HG02759 (cell line): ENCODE results near the gene VOPP1.

Experiments
- ATAC-seq: cut with Tn5 transposase; IDR thresholded peaks from one replicate; pipeline ENCODE4 v1.9.1; 2021; ENCODE audit warnings: mild to moderate bottlenecking, moderate library complexity; ENCODE audit not compliant: unreplicated experiment

Gene VOPP1

DNA sequence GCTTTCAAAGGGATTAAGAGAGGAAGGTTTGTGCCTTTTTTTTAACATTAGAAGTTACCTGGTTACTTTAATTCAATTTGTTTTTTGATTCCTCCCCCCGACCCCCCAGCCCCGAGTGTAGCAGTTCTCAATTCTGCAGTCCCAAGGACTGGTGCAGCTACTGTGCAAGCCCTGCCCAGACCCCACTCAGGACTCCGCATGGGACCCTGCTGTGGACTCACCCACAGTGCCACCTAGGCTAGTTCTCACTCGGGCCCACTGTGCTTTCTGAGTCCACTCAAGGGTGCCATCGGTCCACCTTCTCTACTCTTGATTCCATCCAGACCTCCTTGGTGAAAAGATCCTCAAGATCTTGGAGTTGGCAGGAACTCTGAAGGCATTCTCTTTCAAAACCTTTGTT, 77.4 kb downstream of the VOPP1 start:
- ATAC-seq = no peak

DNA sequence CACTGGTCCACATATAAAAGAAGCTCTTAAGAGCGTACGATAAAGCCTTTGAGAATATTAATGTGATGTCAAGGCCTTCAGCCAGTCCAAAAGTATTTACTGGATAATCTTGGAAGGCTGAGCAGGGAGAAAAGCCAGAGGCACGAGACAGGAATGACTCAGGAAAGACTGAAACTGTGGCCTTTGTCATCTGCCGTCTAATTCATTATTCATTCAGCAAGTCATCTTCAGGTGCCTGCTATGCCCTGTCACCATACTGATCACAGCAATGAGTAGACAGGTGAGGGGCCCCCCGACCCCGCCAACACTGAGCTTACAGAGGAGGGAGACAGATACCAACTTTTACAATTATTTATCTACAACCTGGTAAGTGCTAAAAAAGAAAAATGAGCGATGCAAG, 78.9 kb downstream of the VOPP1 start:
- ATAC-seq = no peak

DNA sequence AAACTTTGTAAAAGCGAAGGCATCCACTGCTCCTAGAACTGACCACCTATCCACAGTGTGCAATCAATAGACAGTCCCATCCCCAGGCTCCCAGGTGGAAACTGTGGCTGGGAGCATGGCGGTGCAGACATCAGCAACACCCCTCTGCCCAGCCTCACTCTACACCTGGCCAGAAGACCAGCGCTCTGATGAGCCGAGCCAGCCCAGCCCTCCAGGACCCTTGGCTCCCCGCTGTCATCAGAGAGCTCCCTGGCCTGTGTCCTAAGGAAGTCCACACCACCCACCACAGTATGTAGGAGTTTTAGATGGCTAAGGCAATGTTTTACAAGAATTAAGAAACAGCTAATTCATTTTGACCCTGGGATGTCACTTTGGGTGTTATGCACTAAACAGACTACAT, 81.0 kb downstream of the VOPP1 start:
- no peak for ATAC-seq

DNA sequence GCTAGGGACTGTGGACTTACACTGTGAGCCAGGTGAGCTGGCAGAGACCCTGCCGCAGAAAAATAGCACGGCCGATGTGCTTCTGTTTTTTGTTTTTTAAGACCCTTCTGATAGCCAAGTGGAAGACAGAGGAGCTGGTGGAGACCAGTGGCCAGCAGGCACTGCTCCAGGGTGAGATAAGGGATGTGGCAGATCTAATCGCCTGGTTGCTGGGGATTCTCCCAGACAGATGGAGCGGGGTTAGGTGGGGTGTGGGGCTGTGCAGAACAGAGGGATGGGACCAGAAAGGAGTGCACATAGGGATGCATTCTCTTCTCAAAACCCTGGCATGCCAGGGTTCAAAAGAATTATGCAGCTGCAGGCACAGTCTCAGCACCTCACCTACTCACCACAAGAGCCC, 82.2 kb downstream of the VOPP1 start:
- ATAC-seq = no peak

DNA sequence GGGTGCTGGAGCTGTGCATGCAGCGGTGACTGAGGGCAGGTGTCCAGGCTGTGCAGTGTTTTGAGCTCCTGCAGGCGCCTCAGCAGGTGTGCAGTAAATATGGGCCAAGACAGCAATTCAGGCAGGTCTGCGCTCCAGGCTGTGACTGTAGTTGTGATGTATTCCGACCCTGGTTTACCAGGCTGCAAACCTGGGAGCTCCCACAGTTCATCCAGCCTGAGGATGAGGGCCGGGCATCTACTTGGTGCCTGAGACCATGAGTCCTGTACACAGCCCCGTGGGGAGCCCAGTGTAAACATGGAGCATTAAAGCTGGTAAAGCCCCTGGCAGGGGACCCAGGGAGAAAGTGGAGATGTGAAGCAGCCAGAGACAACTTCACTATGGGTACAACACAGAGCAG, 82.8 kb downstream of the VOPP1 start:
- ATAC-seq = no peak

DNA sequence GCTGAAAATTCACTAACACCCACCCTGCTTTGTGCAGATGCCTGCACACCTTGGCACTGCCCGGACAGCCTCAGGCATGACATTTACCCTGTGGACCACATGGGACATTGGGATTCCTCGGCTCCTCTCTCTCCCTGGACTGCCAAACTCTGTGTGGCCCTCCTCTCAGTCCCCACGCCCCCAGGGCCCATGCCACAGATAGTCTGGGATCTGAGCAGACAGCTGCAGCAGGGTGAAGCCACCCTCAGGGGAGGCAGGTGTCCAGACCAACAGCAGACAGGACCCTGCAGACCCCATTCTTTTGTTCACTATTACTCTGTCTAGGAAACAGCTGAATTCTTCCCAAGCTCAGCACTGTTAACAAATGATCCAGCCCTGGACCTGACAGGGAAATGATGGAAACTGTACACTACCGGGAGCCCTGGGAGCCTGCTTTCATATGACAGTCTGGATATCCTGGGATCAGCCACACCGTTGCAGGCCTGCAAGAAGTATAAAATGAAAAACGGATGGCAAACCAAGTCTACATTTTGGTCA, 83.4 kb downstream of the VOPP1 start:
- ATAC-seq = no peak

DNA sequence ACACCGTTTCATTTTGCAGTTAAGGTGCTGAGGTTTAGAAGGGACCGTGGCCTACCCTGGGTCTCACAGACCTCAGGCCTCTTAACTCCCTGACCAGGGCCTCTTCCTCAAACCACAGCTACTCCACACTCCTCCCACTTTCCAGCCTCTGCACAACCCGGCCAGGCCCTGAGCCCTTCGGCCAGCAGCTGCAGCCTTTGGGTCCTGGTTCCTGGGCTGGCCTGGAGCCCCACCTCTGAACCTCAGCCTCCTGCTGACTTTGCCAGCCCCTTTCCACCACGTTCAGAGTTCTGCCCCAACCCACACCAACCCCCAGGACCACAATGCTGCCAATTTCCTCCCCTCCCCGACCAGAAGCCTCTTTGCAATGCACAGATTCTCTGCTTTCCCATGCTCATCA, 84.1 kb downstream of the VOPP1 start:
- no peak for ATAC-seq

DNA sequence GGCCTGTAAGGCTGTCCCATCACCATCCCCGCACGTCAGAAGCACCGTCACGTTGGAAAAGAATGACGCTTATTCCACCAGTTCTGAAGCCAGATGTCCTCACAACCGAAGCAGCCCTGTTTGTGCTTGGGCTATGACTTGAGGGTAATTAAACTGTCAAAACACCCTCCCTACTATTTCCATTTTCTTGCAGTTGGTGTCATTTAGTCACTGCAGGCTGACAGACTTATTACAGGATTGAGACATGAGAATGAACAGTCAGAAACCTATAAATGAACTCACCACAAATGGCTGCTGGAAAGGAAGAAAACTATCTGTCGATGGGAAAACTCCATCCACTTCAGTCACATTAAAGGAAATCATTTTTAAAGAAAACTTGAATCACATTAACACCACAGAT, 85.3 kb downstream of the VOPP1 start:
- ATAC-seq = no peak

DNA sequence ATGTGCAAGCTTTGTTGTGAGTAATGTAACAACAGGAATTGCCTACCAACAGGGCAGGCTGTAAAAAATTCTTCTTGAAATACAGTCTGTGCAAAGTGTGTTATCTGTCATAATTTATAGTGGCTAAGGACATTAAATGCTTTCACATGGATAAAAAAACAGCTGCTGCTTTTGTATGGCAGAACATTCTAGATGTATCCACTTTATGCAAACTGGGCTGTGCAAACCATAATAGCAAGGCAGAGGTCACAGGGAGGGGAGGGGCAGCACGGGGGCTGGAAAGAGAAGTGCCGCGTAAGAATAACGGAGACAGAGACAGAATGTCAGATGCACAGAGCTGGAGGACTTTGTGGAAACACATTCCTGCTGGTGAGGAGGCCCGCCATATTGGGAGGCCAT, 86.1 kb downstream of the VOPP1 start:
- ATAC-seq = no peak

DNA sequence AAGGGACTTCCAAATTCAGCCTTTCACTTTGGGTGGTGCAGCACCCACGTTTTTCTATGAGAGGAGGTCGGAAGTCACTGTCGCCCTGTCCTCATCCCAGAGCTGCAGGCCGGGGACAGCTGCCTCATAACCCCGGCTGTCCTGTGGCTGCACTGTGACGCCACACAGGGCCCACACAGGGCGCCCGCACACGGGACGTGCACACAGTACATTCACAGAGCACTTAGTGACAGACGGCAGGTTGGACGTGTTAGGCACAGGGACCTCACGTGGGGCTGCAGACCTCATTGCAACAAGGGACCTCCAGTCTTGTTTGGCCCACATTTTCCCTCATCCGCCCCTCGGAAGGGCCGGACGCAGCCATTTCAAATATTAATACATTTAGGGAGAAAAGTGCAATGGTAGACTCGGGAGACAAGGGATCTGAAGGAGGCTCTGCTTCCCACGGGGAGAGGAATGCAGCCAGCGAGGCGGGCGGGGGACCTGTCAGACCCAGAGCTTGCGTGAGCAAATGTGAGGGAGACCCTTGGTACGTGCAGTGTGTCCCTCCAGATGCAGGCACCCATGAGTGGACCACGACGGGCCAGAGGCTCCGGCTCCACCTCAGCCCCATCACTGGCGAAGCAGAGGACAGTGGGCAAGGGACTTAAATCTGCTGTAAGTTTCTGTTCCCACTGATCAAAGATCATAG, 86.7 kb downstream of the VOPP1 start:
- ATAC-seq = no peak

DNA sequence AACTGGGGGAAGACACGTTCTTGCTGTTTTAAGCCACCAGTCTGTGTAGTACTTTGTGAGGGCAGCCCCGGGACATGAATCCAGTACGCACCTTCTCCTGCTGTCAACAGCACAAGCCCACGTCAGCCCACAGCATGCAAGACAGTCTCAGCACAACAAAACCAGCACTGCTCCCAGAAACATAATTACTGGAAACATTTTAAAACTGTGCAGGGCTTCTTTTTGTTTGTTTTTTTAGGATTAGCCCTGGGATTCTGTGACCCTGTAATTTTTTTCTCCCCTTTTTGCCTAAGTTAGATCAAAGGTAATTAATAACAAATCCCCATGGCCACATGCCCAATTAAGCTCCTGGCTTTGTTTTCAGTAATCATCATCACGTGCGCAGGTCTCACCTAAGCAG, 87.5 kb downstream of the VOPP1 start:
- ATAC-seq = no peak

DNA sequence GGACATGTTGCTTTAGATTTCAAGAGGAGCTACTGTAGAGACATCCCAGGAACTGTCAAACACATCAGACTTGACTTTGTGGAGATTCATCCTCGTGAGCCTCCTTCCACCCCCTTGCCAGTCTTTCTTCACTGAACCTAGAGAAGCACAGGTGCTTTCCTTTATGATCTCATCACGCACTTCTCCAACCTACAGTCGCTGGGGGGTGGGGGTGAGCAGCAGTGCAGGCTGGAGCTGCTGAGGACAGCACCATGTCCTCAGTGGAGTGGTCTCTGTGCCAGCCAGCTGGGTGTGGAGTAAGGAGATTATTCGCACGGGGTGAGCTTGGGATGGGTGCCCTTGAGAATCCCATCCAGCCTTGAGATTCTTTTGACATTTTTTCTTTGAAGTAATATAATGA, 88.1 kb downstream of the VOPP1 start:
- no peak for ATAC-seq

DNA sequence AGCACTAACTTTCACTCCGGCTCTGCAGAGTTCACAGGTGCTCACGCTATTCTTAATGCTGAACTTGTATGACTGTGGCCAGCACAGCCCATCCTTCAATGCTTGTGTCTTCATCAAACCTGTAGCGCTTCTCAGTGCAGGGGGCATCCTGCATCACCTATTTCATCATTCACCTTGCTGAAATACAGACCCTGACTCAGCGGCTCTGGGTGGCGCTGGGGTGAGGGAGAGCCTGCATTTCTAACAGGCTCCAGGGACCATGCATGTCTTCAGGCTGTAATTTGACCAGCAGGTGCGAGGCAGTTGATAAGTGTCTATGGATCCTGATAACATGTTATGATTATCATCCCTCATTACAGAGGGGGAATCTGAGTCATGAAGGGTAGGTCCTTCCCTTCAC, 89.3 kb downstream of the VOPP1 start:
- no peak for ATAC-seq

DNA sequence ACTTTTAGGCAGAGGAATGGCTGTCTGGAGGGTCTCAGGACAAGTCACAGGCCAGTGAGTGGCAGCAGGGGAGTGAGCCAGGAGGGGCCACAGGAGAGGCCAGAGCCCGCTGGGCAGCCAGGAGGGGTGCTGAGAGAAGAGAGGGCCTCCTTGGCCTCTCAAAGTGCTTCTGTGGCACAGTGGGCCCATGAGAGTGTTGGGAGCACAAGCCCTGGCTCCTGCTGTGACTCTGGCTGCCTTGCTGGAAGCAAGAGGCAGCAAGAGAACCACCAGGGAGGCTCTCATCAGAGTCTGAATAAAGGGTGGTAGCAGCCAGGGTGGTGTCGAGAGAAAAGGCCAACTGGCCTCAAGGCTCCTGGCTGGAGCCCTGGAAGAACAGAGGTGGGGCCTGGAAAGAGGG, 91.1 kb downstream of the VOPP1 start:
- ATAC-seq = no peak

DNA sequence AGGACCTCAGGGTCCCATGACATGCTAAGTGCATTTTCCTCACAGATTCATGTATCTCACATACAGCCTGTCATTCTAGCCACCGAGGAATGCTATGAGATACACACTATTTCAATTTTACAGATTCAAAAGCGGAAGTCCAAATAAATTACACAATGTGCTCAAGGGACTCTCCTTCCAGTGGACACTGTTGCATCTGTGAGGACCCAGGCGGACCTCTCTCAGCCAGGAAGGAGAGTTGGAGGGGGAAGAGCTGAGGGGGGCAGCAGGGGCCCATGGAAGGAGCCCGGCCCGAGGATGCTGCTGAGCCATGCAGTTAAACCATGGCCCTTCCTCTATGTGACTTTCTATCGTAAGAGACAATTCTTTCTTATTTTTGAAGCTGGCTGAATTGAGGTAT, 93.6 kb downstream of the VOPP1 start:
- ATAC-seq = no peak

DNA sequence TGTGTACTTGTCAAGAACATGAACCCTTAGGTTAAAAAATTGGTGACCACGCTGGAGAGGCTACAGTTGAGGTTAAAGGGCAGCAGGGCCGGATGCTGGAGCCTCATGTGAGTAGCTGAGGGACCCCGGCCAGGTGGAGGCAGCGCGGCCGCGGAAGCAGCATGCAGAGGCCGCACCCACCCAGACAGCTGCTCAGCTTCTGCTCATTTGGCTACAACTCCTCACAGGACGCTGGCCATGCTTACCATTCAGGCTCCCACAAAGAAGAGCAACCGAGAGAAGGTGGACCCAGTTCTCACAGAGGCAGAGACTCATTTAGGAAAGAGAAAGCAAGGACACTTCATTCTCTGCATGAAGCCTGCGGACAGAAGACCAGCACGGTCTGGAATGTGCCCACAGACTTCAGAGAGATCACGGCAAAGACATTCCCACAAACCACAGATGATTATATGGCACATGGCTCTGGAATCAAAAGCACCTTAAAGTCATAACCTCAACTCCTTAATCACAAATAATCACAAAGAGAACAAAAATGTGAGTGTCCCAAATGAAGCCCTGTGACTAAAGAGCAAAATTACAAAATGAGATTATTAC, 94.4 kb downstream of the VOPP1 start:
- ATAC-seq = no peak

DNA sequence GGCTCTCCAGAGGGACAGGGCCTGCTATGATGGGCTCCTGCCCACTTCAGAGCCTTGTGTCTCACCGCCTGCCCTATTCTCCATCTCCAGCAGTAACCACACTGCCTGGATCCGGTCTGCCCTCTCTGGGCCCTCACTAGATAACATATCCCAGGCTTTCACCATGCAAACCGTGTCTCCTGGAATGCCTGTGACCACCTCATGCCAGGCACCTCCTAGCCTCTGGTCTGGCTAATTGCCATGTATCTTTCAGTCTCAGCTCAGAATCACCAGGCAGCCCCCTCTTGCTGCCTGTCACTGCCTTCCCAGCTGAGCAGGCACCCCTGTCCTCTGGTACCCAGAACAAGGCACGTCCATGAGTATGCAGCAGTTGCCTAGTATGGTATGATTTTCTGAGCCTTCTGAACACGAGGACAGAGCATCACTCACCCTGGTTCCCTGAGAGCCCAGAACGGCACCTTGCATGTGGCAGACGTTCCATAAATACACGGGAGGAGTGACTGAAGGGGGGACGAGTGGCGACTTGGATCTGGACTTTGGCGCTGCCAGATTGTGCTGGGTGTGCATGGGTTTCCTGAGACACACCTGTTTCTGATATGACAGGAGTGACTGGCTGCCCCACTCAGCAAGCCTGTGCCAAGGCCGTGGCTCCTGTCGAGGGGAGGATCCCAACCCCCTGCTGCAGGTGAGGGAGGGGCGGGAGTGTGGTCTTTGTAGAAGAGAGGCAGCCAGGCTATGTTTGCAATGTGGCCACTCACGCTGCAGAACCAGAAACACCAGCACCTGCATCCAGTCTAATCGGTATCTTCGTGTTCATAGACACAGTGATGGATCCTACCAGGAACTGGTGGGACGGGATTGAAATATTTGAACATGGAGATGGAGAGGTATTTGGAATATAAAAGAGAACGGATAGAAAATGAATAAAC, 95.2 kb downstream of the VOPP1 start:
- ATAC-seq = no peak

DNA sequence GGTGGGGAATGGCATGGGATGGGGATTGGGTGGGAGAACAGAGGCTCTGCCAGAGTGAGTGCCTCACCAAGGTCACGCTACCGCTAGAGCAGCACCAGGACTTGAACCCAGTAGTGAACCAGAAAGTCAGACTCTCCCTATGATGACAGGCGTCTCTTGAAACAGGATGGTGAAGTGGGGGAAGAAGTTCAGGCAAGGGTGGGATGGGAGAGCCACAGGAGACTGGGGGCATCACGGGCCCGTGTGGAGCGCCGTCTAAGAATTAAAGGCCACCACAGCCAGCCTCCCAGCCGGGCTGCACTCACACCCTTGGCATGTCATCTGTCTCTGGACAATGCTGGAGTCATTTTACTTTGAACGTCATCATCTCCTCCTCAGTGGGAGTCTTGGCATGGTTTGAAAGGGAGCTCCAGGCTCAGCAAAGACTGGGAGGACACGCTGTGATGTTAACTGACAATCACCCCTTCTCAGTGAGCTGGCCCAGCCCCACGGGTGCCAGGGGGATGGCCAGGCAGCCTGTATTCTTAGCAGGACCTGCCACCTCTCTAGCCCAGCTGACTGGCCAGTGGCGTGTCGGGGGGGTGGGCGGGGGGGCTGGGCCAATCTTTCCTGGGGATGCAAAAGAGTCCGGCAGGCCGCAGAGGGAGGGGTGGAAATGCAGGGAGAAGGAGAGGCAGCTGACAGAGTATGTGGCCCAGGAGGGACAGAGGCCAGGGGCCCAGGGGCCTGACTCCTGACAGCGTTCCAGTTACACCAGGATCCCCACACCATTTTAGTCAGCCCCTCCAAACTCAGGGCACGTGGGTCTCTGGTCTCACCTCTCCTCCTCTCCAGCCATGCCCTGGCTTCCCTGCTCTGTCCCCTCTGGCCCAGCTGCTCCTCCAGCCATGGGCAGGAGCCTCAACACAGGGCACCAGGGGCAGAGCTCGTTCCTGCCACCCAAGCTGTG, 96.2 kb downstream of the VOPP1 start:
- no peak for ATAC-seq

DNA sequence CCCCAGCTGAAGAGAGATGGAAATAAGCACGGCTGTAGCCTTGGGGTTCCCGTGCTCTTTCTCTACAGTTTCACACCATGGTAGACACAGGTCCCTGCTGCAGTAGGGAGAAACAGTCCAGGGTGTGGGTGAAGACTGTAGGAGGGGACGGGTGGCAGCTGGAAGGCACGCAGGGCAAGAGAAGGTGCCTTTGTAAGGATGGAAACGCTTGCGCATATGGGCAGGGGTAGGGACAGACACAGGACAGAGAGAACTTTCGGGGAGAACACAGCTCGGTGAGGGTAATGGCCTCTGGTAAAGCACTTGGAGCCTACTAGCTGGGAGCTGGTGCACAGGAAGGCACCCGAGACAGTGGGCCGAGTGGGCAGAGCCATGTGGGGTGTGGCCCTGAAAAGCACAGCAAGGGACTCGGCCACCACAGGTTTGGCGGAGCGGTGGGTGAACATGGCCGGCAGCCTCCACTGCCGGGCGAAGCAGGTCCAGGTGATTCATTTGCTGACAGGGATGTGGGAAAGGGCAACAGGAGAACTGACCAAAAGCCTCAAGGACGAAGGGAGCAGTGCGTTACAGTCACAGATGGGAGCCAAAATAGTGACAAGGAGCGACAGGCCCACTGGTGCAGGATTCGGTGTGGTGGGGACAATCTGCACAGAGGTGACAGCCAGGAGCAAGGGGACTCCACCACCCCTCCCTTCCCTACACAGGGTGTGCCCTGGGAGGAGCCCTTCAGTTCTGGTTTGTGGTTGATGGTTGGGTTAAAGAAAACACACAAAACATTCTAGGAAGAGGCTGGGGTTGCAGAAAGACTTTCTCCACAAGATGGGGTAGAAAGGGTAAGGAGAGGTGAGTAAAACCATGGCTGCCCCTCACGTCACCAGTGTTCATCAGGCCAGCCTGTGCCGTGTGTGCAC, 97.1 kb downstream of the VOPP1 start:
- ATAC-seq = no peak

DNA sequence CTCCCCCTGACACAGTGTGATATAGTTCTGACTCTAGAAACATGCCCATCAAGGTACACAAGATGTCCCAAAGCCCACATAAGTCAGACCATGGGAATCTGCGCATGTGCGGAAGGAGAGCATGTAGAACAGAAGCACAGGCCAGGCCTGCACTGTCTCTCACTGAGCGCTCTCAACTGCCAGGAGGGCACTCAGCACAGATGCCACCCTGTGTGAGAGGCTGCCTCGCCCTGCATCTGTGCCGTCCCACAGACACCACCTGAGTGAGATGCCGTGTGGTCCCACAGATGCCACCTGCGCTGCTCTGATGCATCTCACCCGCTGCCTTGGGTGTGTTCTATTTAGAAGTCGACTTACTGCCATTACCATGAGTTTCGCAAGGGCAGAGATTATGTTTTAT, 98.4 kb downstream of the VOPP1 start:
- no peak for ATAC-seq
